Activated effector memory CD4-positive, alpha-beta T cell treated with Interleukin-2 at 50 U/mL for 16 hours (primary cell): ENCODE results near the gene PRRC2A.

Experiments
- DNase-seq: peaks from one replicate; pipeline ENCODE4 v3.0.0-alpha.2; 2020

PRRC2A gene

DNA sequence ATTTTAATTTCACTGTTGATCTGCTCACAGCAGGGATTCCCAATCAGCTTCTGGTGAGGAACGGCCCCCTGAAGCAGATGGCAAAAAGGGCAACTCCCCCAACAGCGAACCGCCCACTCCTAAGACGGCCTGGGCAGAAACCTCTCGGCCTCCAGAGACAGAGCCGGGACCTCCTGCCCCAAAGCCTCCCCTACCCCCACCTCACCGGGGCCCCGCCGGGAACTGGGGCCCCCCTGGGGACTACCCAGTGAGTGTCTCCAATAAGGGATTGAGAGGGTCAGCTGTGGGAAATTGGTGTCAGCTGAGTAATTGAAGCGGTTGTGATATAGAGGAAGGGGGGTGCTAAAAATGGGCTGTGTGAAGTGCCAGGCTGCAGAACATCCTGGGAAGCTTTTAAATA is 6.4 kb downstream of the PRRC2A start:
- no peak for DNase-seq

DNA sequence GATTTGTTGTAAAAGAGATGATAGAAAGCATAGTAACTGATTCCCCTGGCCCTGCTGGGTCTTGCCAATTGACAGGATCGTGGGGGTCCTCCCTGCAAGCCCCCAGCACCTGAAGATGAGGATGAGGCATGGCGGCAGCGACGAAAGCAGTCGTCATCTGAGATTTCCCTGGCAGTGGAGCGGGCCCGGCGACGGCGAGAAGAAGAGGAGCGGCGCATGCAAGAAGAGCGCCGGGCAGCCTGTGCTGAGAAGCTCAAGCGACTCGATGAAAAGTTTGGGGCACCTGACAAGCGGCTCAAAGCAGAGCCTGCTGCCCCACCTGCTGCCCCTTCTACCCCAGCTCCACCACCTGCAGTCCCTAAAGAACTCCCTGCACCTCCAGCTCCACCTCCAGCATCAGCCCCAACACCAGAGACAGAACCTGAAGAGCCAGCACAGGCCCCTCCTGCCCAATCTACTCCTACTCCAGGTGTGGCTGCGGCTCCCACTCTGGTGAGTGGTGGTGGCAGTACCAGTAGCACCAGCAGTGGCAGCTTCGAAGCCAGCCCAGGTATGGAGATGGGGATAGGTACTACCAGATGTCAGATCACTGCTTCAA is 7.3 kb downstream of the PRRC2A start:
- DNase-seq, result no peak

DNA sequence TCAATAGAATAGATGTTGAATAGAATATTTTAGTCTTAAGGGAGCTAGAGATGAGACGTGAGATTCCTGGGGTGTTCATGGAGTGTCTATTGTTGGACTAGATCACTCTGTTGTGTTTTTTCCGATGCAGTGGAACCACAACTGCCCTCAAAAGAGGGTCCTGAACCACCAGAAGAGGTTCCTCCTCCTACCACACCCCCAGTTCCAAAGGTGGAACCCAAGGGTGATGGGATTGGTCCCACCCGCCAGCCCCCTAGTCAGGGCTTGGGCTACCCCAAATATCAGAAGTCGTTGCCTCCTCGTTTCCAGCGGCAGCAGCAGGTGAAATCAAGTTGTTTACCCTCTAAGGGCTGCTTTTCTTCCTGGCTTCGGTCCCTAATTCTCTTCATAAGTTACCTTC is 8.5 kb downstream of the PRRC2A start:
- DNase-seq, result no peak

DNA sequence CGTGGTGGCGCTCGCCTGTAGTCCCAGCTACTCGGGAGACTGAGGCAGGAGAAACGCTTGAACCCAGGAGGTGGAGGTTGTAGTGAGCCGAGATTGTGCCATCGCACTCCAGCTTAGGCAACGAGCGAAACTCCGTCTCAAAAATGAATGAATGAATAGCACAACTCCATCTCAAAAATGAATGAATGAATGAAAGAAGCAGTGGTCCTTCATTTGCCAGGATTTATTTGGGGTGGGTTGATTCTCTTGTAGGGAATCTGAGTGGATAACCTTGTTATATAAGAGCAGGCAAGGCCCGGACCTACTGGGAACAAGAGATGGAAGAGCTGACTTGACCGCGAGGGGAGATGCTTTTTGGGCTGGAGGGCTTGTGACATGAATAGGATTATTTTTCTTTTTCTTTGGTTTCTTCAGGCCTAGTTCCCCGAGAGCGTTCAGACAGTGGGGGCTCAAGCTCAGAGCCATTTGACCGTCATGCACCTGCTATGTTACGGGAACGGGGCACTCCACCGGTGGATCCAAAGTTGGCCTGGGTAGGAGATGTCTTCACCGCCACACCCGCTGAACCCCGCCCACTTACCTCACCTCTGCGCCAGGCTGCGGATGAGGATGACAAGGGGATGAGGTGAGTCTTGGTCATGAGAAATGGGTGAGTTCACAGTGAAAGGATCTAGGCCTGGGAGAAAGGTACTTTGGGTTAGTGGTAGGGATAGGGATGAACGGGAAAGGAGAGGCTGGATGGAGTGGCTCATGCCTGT is 9.8 kb downstream of the PRRC2A start:
- DNase-seq, result no peak

DNA sequence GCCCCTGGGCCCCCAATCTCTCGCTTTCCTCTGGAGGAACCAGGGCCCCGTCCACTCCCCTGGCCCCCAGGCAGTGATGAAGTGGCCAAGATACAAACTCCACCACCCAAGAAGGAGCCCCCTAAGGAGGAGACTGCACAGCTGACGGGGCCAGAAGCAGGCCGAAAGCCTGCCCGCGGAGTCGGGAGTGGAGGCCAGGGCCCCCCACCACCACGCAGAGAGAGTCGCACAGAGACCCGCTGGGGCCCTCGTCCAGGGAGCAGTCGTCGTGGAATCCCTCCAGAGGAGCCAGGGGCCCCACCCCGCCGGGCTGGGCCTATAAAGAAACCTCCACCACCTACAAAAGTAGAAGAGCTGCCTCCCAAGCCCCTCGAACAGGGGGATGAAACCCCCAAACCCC is 10.7 kb downstream of the PRRC2A start:
- no peak for DNase-seq

DNA sequence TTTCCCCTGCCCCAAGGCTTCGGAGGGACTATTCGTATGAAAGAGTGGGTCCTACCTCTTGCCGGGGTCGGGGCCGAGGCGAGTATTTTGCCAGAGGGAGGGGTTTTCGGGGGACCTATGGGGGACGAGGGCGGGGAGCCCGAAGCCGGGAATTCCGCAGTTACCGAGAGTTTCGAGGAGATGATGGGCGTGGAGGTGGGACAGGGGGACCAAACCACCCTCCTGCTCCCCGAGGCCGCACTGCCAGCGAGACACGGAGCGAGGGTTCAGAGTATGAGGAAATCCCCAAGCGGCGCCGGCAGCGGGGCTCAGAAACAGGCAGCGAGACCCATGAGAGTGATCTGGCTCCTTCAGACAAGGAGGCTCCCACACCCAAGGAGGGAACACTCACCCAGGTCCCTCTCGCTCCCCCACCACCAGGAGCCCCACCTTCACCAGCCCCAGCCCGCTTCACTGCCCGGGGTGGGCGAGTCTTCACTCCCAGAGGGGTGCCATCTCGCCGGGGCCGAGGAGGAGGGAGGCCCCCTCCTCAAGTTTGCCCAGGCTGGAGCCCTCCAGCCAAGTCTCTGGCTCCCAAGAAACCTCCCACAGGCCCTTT is 11.3 kb downstream of the PRRC2A start:
- DNase-seq, result no peak

DNA sequence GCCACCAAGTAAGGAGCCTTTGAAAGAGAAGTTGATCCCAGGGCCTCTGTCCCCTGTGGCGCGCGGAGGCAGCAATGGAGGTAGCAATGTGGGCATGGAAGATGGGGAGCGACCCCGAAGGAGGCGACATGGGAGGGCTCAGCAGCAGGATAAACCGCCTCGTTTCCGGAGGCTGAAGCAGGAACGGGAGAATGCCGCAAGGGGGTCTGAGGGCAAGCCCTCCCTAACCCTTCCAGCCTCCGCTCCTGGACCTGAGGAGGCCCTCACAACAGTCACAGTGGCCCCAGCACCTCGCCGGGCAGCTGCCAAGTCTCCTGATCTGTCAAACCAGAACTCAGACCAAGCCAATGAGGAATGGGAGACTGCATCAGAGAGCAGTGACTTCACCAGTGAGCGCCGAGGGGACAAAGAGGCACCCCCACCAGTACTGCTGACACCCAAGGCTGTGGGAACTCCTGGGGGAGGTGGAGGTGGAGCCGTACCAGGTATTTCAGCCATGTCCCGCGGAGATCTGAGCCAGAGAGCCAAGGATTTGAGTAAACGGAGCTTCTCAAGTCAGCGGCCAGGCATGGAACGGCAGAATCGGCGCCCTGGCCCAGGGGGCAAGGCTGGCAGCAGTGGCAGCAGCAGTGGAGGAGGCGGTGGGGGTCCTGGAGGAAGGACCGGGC is 11.9 kb downstream of the PRRC2A start:
- no peak for DNase-seq

DNA sequence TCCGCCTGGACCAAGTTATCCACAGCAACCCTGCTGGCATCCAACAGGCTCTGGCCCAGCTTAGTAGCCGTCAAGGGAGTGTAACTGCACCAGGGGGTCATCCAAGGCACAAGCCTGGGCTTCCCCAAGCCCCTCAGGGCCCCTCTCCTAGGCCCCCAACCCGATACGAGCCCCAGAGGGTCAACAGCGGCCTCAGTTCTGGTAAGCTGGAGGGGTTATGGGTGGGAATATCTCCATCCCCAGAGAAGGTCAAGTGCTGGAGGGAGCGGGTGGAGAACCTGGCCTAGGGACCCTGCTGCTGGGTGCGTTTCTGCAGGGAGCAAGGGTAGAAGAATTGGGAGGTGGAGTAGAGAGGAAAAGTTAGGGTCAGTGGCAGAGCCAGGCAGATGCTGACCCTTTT is 12.9 kb downstream of the PRRC2A start:
- DNase-seq, result no peak

DNA sequence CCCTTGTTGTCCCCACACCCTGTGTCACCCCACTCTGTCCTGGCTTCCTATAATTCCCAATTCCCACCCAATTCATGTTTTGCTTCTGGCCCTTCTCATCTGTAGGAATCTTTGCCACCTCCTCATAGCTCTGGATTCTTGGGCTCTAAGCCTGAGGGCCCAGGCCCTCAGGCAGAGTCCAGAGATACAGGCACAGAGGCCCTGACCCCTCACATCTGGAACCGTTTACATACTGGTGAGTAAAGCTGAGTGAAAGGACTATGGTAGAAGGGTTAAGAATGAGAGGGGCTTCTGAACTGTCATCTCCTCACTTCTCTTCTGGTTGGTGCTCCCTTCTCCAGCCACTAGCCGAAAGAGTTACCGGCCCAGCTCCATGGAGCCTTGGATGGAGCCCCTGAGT is 13.6 kb downstream of the PRRC2A start:
- no peak for DNase-seq

DNA sequence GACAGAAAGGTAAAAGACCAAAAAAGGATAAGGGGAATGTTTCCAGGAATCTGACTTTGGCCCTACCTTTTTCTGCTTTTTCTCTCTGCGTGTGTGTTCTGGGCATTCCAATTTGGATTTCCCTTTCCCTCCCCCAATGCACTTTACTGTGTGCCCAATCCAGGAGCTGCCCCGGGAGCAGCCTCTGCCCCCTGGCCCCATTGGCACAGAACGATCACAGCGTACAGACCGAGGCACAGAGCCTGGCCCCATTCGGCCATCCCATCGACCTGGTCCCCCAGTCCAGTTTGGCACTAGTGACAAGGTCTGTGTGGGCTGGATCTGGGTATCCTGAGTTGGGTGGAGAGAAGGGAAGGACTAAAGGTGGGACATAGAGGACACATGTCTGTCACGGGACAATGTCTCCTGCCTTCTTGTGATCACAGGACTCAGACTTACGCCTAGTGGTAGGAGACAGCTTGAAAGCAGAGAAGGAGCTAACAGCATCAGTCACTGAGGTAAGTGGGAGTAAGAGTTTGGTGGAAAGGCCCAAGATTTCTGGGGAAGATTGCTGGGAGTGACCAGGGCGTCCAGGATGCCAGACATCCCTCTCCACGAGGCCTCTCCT is 14.6 kb downstream of the PRRC2A start:
- DNase-seq, result no peak

DNA sequence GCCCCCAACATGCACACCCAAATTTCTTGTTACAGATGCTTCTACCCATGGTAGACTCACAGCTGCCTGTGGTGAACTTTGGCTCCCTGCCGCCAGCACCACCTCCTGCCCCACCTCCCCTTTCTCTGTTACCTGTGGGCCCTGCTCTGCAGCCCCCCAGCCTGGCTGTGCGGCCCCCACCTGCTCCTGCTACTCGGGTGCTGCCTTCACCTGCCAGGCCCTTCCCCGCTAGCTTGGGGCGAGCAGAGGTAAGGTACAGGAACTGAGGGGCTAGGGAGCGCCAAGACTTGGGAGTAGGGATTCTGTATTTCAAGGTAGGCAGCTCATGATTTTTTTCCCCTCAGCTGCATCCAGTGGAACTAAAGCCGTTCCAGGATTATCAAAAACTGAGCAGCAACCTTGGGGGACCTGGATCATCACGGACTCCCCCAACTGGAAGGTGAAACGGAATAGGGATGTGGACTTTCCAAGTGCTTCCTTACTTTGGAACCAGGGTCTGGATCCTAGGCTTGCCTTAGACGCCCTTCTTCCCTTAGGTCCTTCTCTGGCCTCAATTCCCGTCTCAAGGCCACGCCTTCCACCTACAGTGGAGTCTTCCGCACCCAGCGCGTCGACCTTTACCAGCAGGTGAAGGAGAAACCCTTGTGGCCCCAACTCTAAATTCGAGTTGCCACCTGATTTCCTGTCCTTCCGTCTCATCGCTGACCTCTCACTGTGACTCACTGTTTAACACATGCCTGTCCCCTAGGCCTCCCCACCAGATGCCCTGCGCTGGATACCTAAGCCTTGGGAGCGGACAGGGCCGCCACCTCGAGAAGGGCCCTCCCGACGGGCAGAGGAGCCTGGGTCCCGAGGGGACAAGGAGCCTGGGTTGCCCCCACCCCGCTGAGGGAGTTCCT is 16.4 kb downstream of the PRRC2A start:
- no peak for DNase-seq

DNA sequence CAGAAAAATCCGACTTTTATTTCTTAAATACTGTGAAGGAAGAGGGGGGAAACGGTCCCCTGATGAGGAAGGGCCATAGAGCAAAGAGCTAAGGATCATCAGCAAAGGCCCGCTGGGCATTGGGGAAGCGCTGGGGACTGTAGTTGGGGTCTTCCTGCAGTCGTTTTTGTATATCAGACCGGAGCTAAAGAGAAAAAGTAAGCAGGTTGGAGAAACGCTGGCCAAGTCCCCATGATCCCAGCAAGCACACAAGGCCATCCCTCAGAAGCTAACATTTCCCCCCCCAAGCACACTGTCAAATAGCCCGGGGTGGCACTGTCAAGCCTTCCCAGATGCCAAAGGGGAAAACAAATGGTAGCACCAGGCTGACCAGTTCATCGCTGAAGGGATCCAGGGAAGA is 18.5 kb downstream of the PRRC2A start:
- DNase-seq, result no peak

DNA sequence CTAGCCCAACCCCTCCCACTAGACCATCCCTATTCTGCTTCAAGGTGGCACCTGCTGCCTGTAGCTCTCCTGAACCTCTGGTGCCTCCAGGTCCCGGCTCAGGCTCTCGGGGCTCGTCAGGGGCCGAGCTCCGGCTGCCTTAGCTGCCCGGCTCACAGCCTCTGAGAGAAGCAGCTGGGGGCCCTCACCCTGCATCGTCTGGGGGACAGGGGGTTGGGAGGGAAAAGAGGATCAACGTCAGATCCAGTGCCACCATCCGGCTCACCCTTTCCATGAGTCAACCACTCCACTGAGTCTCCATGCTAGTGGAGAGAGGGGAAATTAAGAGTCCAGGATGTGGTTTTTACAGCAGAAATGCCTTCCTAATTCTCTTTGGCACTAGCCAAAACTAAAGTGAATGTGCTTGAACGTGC is 18.9 kb downstream of the PRRC2A start:
- no peak for DNase-seq

DNA sequence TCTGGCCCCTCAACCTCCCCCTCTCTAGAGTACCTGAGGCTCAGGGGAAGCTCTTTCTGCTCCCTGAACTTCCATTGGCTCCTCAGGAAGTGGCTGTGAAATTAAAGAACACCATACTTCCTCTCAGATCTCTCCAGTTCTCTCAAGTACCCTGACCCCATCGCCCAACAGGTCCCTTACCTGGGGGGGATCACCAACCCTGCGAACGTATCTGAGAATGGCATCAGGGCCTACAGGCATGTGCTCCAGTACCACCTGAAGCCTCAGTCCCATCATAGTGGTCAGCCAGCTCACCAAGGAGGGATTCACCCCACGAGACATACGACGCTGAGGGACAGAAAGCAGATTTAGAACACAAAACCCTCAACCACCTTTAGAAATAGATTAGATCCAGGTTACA is 20.1 kb downstream of the PRRC2A start:
- DNase-seq, result no peak

DNA sequence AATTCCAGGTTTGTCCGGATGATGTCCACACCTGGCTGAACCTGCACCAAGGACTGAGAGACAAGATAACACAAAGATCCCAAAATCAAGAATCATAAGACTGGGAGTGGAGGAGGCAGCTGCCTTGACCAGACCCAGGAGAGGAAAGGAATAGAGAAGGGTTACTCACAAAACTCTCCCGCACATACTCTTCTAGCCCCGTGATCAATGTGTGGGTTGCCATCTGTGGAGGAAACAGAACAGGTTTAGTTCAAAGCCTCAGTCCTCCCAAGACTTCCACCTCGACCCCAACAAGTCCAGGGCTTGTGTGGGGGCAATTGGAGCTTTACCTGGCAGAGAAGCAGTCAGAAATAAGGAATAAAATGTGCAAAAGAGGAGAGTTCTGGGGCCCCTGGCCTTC is 20.9 kb downstream of the PRRC2A start:
- DNase-seq, result no peak

DNA sequence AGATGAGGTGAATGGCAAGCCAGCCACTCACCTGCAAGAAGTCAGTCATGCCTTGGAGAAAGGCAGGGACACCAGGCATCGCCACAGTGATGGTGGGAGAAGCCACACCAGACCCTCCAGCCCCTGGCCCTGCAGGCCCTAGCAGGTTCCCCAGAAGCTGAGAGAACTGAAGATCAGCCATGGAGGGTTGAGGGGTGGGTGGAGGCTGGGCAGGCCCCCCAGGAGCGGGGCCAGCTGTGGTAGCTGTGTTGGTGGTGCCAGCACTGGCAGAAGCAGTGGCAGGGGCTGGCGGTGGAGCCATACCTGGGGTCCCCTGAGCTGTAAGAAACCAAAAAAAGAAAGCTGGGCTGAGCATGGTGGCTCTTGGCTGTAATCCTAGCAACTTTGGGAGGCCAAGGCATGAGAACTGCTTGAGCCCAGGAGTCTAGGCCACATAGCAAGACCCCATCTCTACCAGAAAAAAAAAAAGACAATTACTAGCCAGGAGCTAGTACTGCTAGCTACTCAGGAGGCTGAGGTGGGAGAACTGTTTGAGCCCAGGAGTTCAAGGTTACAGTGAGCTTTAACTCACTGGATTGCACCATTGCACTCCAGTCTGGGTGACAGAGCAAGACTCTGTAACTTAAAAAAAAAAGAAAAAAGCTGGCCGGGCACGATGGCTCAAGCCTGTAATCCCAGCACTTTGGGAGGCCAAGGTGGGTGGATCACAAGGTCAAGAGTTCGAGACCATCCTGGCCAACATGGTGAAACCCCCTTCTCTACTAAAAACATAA is 22.5 kb downstream of the PRRC2A start:
- no peak for DNase-seq

DNA sequence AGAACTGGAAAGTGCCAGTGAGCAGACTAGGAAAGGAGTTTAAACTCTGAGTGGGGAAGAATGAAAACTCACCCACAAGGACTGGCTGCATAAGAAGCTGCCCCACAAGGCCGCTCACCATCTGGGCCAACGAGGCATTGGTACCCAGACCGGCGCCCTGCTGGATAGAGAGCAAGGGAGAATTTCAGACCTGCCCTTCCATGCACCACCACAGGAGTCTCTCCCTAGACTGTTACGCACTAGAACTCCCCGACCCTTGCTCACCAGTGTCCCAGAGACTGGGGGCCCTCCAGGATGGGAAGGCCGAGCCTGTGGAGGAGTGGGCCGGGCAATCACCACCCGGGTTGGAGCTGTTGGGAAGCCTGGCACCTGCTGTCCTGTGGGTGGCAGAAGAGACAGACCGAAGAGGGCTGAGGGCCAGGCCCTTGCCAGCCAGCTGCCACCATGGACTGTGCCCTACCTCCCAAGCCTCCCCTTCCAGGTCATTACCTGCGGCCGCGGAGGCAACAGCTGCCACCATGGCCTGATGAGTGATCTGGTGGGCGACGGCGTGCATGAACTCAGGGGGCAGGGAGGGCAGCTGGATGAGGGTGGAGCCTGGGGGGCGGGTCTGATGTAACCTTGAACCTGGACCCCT is 23.4 kb downstream of the PRRC2A start:
- no peak for DNase-seq

DNA sequence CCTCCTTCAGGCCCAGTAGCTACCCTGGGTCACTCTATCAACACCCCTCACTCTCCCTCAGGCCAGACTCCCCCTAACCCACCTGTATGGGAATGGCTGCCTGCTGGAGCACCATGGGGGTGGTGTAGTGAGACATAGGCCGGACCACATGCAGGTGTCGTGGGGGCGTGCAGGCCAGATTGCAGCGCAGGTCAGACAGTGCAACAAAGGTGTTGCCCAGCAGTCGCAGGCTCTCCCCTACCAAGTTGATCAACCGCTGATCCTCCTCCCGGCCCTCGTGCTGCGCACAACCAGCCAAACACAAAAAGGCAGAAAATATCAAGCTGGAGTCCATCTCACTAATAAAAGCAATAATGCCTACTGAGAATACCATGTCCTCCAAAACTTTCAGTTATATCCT is 24.8 kb downstream of the PRRC2A start:
- no peak for DNase-seq

DNA sequence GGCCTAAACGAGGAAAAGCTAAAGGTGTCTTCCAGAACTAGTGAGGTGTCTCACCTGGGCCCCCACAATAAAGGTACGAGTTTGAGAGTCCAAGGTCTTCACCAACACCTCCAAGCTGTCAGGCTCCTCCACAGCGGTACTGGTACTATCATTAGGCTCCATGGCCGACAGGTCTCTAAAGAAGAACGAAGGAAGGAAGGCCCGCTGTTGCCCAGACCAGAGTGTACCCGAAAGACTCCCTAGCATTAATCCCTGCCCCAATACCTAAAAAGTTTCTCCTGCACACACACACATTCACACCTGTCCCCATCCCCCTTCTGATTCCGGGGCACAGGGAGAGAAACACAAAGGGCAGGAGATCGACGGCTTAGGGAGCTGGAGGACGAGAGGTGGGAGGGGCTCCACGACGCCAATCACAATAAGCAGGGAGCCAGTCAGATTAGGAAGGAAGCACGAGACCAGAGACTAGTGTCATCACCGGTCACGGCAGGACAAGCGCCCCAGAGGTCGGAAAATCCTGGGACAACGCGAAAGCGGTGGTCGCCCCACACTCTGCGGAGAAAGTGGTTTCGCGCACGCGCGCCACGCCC is 31.2 kb downstream of the PRRC2A start:
- no peak for DNase-seq

DNA sequence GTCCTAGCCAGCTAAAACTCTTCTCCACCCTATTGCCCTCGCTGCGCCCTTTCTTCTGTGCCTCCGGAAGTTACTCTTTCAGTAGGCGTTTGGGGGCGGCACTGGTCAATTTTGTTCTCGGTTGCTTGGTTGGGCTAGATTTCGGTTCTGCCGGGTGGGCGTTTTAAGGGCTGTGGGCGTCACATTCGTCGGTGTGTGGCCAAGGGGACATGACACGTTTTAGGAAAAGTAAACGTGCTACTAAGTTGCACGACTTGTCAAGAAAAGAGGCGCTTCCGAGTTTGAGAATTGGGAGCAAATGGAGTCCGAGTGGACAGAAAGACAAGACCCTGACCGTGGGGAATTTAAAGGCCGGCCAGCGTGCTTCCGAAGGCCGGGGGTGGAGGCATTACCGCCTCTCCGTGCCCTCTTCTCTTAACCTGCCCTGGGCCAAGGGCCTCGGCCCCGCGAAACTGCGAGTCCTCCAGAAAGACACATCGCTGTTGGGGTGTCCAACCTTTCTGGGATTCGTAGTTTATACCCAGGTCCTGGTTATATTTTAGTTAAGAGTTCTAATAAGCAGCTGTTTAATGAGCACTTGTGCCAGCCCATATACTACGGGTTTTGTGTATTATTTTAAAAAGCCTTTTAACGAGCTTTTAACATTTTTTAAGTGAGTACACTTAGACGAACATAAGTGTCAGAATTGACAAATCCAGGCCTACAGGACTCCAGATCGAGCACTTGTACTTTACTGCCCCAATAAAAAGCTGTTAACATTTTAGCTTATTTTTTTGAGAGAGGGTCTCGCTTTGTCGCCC is 32.6 kb downstream of the PRRC2A start:
- no peak for DNase-seq
